GM04503 (cell line): ENCODE measurements around the gene SHLD2.
"Not testable (repeated sequence)": the region's sequence is repeated elsewhere in the genome, so short reads cannot be mapped to it uniquely, and the experiment has no call there.

ENCODE experiments used
- DNase-seq: peaks from one replicate; pipeline ENCODE4 v3.0.0-alpha.2; 2012; ENCODE audit warnings: low read depth

SHLD2 gene

GRCh38 chr10:87213150-87213765, 118.3 kb downstream of the SHLD2 start:
- not testable (repeated sequence) for DNase-seq

- DNase-seq: not testable (repeated sequence)
Observed at GRCh38 chr10:87213806-87214205, 118.8 kb downstream of the SHLD2 start.

GRCh38 chr10:87216120-87216519, 121.1 kb downstream of the SHLD2 start:
- DNase-seq: not testable (repeated sequence)

- not testable (repeated sequence) for DNase-seq
Observed at GRCh38 chr10:87219370-87219769, 124.4 kb downstream of the SHLD2 start.

- DNase-seq: not testable (repeated sequence)
Observed at GRCh38 chr10:87222789-87223188, 127.8 kb downstream of the SHLD2 start.

- DNase-seq: not testable (repeated sequence)
Observed at GRCh38 chr10:87225148-87225547, 130.1 kb downstream of the SHLD2 start, which contains the start of gene NUTM2A. Gene NUTM2A (plus strand): TSS chr10:87225448. CDS start chr10:87225831, 383 bp downstream.

GRCh38 chr10:87228247-87228646, 133.2 kb downstream of the SHLD2 start:
- DNase-seq: not testable (repeated sequence)

GRCh38 chr10:87229211-87229610, 134.2 kb downstream of the SHLD2 start:
- DNase-seq: not testable (repeated sequence)

GRCh38 chr10:87234854-87235253, 139.8 kb downstream of the SHLD2 start:
- not testable (repeated sequence) for DNase-seq

GRCh38 chr10:87237244-87237643, 142.2 kb downstream of the SHLD2 start:
- not testable (repeated sequence) for DNase-seq

- not testable (repeated sequence) for DNase-seq
Observed at GRCh38 chr10:87239346-87239808, 144.4 kb downstream of the SHLD2 start.
